ENCODE measurements around the gene CAPN2.

Gene CAPN2

GRCh38 chr1:223712194-223712849, at the start of gene CAPN2:
CAPN2 (plus strand) TSS chr1:223712539; CDS start chr1:223712641, 102 bp downstream.
- TF ChIP-seq POLR2A (IDR thresholded peaks at IDR 0.05; ENCODE audit: extremely low read depth, insufficient read length), result peak; percentile 53
- peak; percentile 25 for TF ChIP-seq CTCF (IDR thresholded peaks at IDR 0.05; ENCODE audit: low read depth, low read length)
- TF ChIP-seq MAX (IDR thresholded peaks at IDR 0.05; ENCODE audit: low read depth, low read length), result 0 out of 2 replicates have a peak, but pooled peaks have one; percentile 3
- TF ChIP-seq MYC (IDR thresholded peaks at IDR 0.05; ENCODE audit: low read depth, low read length), result peak; percentile 23; the same call in 1 of the 2 replicates
- H3K4me3 ChIP-seq (ENCODE audit: low read depth, low read length), result peak within 1 kb of the TSS; percentile 64
- peak; percentile 85 for DNase-seq (ENCODE audit: low read depth)

- peak; percentile 28 for DNase-seq (ENCODE audit: low read depth)
- H3K4me3 ChIP-seq (ENCODE audit: low read depth, low read length), result no peak overlapping the region
- no peak for TF ChIP-seq POLR2A (IDR thresholded peaks at IDR 0.05; ENCODE audit: extremely low read depth, insufficient read length)
- no peak for TF ChIP-seq MAX (IDR thresholded peaks at IDR 0.05; ENCODE audit: low read depth, low read length)
- no peak for TF ChIP-seq MYC (IDR thresholded peaks at IDR 0.05; ENCODE audit: low read depth, low read length)
- TF ChIP-seq CTCF (IDR thresholded peaks at IDR 0.05; ENCODE audit: low read depth, low read length), result no peak
These were observed 49.4 kb upstream of the CAPN2 start for GRCh38 chr1:223662943-223663342.

GRCh38 chr1:223664106-223664505, 48.2 kb upstream of the CAPN2 start:
- DNase-seq (ENCODE audit: low read depth), result no peak
- no peak for TF ChIP-seq MYC (IDR thresholded peaks at IDR 0.05; ENCODE audit: low read depth, low read length)
- TF ChIP-seq CTCF (IDR thresholded peaks at IDR 0.05; ENCODE audit: low read depth, low read length), result no peak
- TF ChIP-seq MAX (IDR thresholded peaks at IDR 0.05; ENCODE audit: low read depth, low read length), result no peak
- no peak for TF ChIP-seq POLR2A (IDR thresholded peaks at IDR 0.05; ENCODE audit: extremely low read depth, insufficient read length)
- H3K4me3 ChIP-seq (ENCODE audit: low read depth, low read length), result no peak overlapping the region

- no peak for TF ChIP-seq MYC (IDR thresholded peaks at IDR 0.05; ENCODE audit: low read depth, low read length)
- no peak for TF ChIP-seq MAX (IDR thresholded peaks at IDR 0.05; ENCODE audit: low read depth, low read length)
- no peak for TF ChIP-seq CTCF (IDR thresholded peaks at IDR 0.05; ENCODE audit: low read depth, low read length)
- TF ChIP-seq POLR2A (IDR thresholded peaks at IDR 0.05; ENCODE audit: extremely low read depth, insufficient read length), result no peak
- H3K4me3 ChIP-seq (ENCODE audit: low read depth, low read length), result no peak within 1 kb of the TSS
- DNase-seq (ENCODE audit: low read depth), result no peak
These were observed 46.6 kb upstream of the CAPN2 start, which contains the start of gene CAPN8 for GRCh38 chr1:223665592-223666312. CAPN8 (minus strand) TSS chr1:223665701; CDS start chr1:223665646, 55 bp downstream.

- H3K4me3 ChIP-seq (ENCODE audit: low read depth, low read length), result no peak overlapping the region
- no peak for TF ChIP-seq CTCF (IDR thresholded peaks at IDR 0.05; ENCODE audit: low read depth, low read length)
- no peak for TF ChIP-seq POLR2A (IDR thresholded peaks at IDR 0.05; ENCODE audit: extremely low read depth, insufficient read length)
- TF ChIP-seq MAX (IDR thresholded peaks at IDR 0.05; ENCODE audit: low read depth, low read length), result no peak
- no peak for TF ChIP-seq MYC (IDR thresholded peaks at IDR 0.05; ENCODE audit: low read depth, low read length)
These were observed 44.7 kb upstream of the CAPN2 start for GRCh38 chr1:223667484-223668182.

More at GRCh38 chr1:223667484-223668182, 44.7 kb upstream of the CAPN2 start:
- DNase-seq (ENCODE audit: low read depth), result no peak
